Activated CD4-positive, alpha-beta memory T cell treated with anti-CD3 and anti-CD28 coated beads, Interleukin-2, amount 10 ng/mL, durations not matched to agents 7 days and 5 days (primary cell): Measurements from ENCODE around the gene BAG5. TPM values are rescaled to one million over a fixed set of nuclear protein-coding genes. Genes with fewer than 3 reads are reported as not detected.

Experiments used
- CTCF ChIA-PET: fragments of 350-600 bp; sonication (Branson Sonifier 250); formaldehyde crosslinking; loops from one replicate; lab custom pipeline; 2021; ENCODE audit warnings: antibody characterized with exemption, inconsistent platforms; lab: Charles Lee
- POLR2A ChIA-PET: fragments of 350-600 bp; sonication (Branson Sonifier 250); formaldehyde crosslinking; loops from one replicate; lab custom pipeline; 2021; ENCODE audit warnings: antibody characterized with exemption; lab: Charles Lee
- DNase-seq: peaks from one replicate; pipeline ENCODE4 v3.0.0-alpha.2; 2020
- H3K27ac Mint-ChIP-seq: one replicate; pipeline ENCODE4 v1.8.0; 2021; ENCODE audit warnings: mild to moderate bottlenecking, mixed read lengths
- H3K27me3 Mint-ChIP-seq: one replicate; pipeline ENCODE4 v1.8.0; 2021; ENCODE audit warnings: mixed read lengths
- H3K36me3 Mint-ChIP-seq: one replicate; pipeline ENCODE4 v1.8.0; 2021; ENCODE audit warnings: low read depth, mixed read lengths
- H3K4me1 Mint-ChIP-seq: one replicate; pipeline ENCODE4 v1.8.0; 2021; ENCODE audit warnings: mixed read lengths
- H3K4me3 Mint-ChIP-seq: one replicate; pipeline ENCODE4 v1.8.0; 2021; ENCODE audit warnings: mild to moderate bottlenecking, mixed read lengths
- H3K9me3 Mint-ChIP-seq: one replicate; pipeline ENCODE4 v1.8.0; 2021; ENCODE audit warnings: mixed read lengths
- total RNA-seq, 2 experiments: library from RNA; stranded (reverse); gene quantifications; one replicate each; pipeline ENCODE4 v1.2.3, GENCODE V29; 2021

BAG5 gene
- total RNA-seq, 2 experiments from 2014 or later = 29.1 to 29.9 TPM

GRCh38 chr14:103549361-103550311 is 12.8 kb downstream of the BAG5 start:
- CTCF ChIA-PET = interaction anchor here (1.0 kb wide), 1 partner anchor 31 kb away, joined by 5 read pairs; no protein-coding TSS in a partner anchor
- Mint-ChIP-seq H3K9me3 (no peaks in the 10 kb centered on the region), H3K4me3 (no peak overlapping the region), H3K27me3 (no peaks in the 10 kb centered on the region), H3K27ac (no peak overlapping the region), H3K4me1 (no peaks in the 10 kb centered on the region), H3K36me3 (peaks cover under 1% of the 10 kb centered on the region)
- no peak for DNase-seq
- POLR2A ChIA-PET = interaction anchor here (0.8 kb wide), 1 partner anchor 8 kb away, joined by 3 read pairs; no protein-coding TSS in a partner anchor

- Mint-ChIP-seq H3K9me3 (no peaks in the 10 kb centered on the region), H3K27me3 (no peaks in the 10 kb centered on the region), H3K4me1 (no peaks in the 10 kb centered on the region), H3K4me3 (no peak overlapping the region), H3K36me3 (no peaks in the 10 kb centered on the region), H3K27ac (no peak overlapping the region)
- ChIA-PET CTCF (interaction anchor here (3.7 kb wide), 1 partner anchor 31 kb away, joined by 25 read pairs; no protein-coding TSS in a partner anchor), POLR2A (no interaction called here)
- no peak for DNase-seq
These were observed 13.8 kb downstream of the BAG5 start for GRCh38 chr14:103548463-103549351.

GRCh38 chr14:103547941-103548462 is 14.5 kb downstream of the BAG5 start:
- DNase-seq = no peak
- H3K9me3 Mint-ChIP-seq = no peaks in the 10 kb centered on the region
- no peak overlapping the region for H3K4me3 Mint-ChIP-seq
- POLR2A ChIA-PET = no interaction called here
- H3K4me1 Mint-ChIP-seq = no peaks in the 10 kb centered on the region
- H3K36me3 Mint-ChIP-seq = no peaks in the 10 kb centered on the region
- CTCF ChIA-PET = interaction anchor here (3.7 kb wide), 1 partner anchor 30 kb away, joined by 25 read pairs; no protein-coding TSS in a partner anchor
- no peaks in the 10 kb centered on the region for H3K27me3 Mint-ChIP-seq
- H3K27ac Mint-ChIP-seq = no peak overlapping the region

- Mint-ChIP-seq H3K9me3 (no peaks in the 10 kb centered on the region), H3K4me1 (no peaks in the 10 kb centered on the region), H3K36me3 (no peaks in the 10 kb centered on the region), H3K4me3 (no peak overlapping the region), H3K27me3 (no peaks in the 10 kb centered on the region), H3K27ac (no peak overlapping the region)
- ChIA-PET POLR2A (no interaction called here), CTCF (interaction anchor here (0.6 to 3.7 kb wide), 6 partner anchors 9 to 55 kb away, joined by 4 to 25 read pairs (median 5); no protein-coding TSS in a partner anchor)
- no peak for DNase-seq
These were observed 15.0 kb downstream of the BAG5 start for GRCh38 chr14:103547455-103547940.

GRCh38 chr14:103546652-103547454 is 15.6 kb downstream of the BAG5 start:
- Mint-ChIP-seq H3K9me3 (no peaks in the 10 kb centered on the region), H3K4me1 (no peaks in the 10 kb centered on the region), H3K27me3 (no peaks in the 10 kb centered on the region), H3K4me3 (no peak overlapping the region), H3K36me3 (no peaks in the 10 kb centered on the region), H3K27ac (no peak overlapping the region)
- ChIA-PET CTCF (interaction anchor here (0.6 to 3.7 kb wide), 8 partner anchors 10 to 54 kb away, joined by 3 to 25 read pairs (median 4); no protein-coding TSS in a partner anchor), POLR2A (interaction anchor here (1.0 kb wide), 1 partner anchor 15 kb away, joined by 3 read pairs; no protein-coding TSS in a partner anchor)
- peak; percentile 76 for DNase-seq

GRCh38 chr14:103545915-103546651 is 16.4 kb downstream of the BAG5 start:
- Mint-ChIP-seq H3K9me3 (no peaks in the 10 kb centered on the region), H3K36me3 (no peaks in the 10 kb centered on the region), H3K4me3 (no peak overlapping the region), H3K27ac (no peak overlapping the region), H3K27me3 (no peaks in the 10 kb centered on the region), H3K4me1 (no peaks in the 10 kb centered on the region)
- DNase-seq = no peak
- POLR2A ChIA-PET = interaction anchor here (1.0 to 1.1 kb wide), 2 partner anchors 15 to 27 kb away, joined by 3 read pairs; no protein-coding TSS in a partner anchor
- CTCF ChIA-PET = interaction anchor here (0.6 to 3.7 kb wide), 5 partner anchors 12 to 46 kb away, joined by 3 to 25 read pairs (median 3); no protein-coding TSS in a partner anchor

- CTCF ChIA-PET = interaction anchor here (1.1 to 3.7 kb wide), 4 partner anchors 13 to 46 kb away, joined by 3 to 25 read pairs (median 4); no protein-coding TSS in a partner anchor
These were observed 17.1 kb downstream of the BAG5 start for GRCh38 chr14:103545219-103545914.

GRCh38 chr14:103544388-103545218 is 17.9 kb downstream of the BAG5 start:
- POLR2A ChIA-PET = no interaction called here
- Mint-ChIP-seq H3K36me3 (no peaks in the 10 kb centered on the region), H3K27me3 (no peaks in the 10 kb centered on the region), H3K4me3 (no peak overlapping the region), H3K4me1 (no peaks in the 10 kb centered on the region), H3K27ac (no peak overlapping the region), H3K9me3 (no peaks in the 10 kb centered on the region)
- CTCF ChIA-PET = interaction anchor here (1.1 to 3.7 kb wide), 2 partner anchors 18 to 26 kb away, joined by 3 to 25 read pairs; no protein-coding TSS in a partner anchor
- no peak for DNase-seq

More at GRCh38 chr14:103545219-103545914, 17.1 kb downstream of the BAG5 start:
- DNase-seq = no peak
- H3K27ac Mint-ChIP-seq = no peak overlapping the region
- no peak overlapping the region for H3K4me3 Mint-ChIP-seq
- no peaks in the 10 kb centered on the region for H3K27me3 Mint-ChIP-seq
- H3K9me3 Mint-ChIP-seq = no peaks in the 10 kb centered on the region
- H3K36me3 Mint-ChIP-seq = no peaks in the 10 kb centered on the region
- POLR2A ChIA-PET = interaction anchor here (1.0 to 1.1 kb wide), 2 partner anchors 14 to 26 kb away, joined by 3 read pairs; no protein-coding TSS in a partner anchor
- no peaks in the 10 kb centered on the region for H3K4me1 Mint-ChIP-seq

- no peaks in the 10 kb centered on the region for H3K36me3 Mint-ChIP-seq
- POLR2A ChIA-PET = no interaction called here
- no peak for DNase-seq
These were observed 18.6 kb downstream of the BAG5 start for GRCh38 chr14:103543721-103544387.

More at GRCh38 chr14:103543721-103544387, 18.6 kb downstream of the BAG5 start:
- no peaks in the 10 kb centered on the region for H3K4me1 Mint-ChIP-seq
- no peaks in the 10 kb centered on the region for H3K27me3 Mint-ChIP-seq
- H3K27ac Mint-ChIP-seq = no peak overlapping the region
- H3K4me3 Mint-ChIP-seq = no peak overlapping the region
- CTCF ChIA-PET = no interaction called here
- no peaks in the 10 kb centered on the region for H3K9me3 Mint-ChIP-seq
